GM23338 (cell line): ENCODE measurements around the gene TAS2R13. TPM values are rescaled to one million over a fixed set of nuclear protein-coding genes. Genes with fewer than 3 reads are reported as not detected.

ENCODE experiments used
- ATAC-seq: fragments of 200-7000 bp; cut with Tn5 transposase; 3 replicates; pipeline ENCODE4 v1.9.1; 2020
- DNase-seq: peaks from one replicate; pipeline ENCODE4 v3.0.0-alpha.2; 2015; ENCODE audit warnings: low spot score
- H2AFZ ChIP-seq: fragments of 200-600 bp; sonication (generic); 2 replicates; pipeline ENCODE4 v1.8.0; 2016; ENCODE audit warnings: antibody characterized with exemption, mild to moderate bottlenecking, moderate library complexity
- H3F3A ChIP-seq: fragments of 200-600 bp; sonication (generic); replicated peaks from 2 replicates; pipeline ENCODE4 v1.8.0; 2017; ENCODE audit warnings: antibody characterized with exemption, mixed run types, low read depth
- H3K27ac ChIP-seq: fragments of 200-600 bp; sonication (generic); 2 replicates; pipeline ENCODE4 v1.6.1; 2016; ENCODE audit warnings: low read depth
- H3K27me3 ChIP-seq: fragments of 200-600 bp; sonication (generic); 2 replicates; pipeline ENCODE4 v1.8.0; 2016; ENCODE audit warnings: mild to moderate bottlenecking, mixed run types, moderate library complexity; ENCODE audit not compliant: insufficient read depth
- H3K36me3 ChIP-seq: fragments of 200-600 bp; sonication (generic); 2 replicates; pipeline ENCODE4 v1.8.0; 2016; ENCODE audit warnings: mild to moderate bottlenecking; ENCODE audit not compliant: insufficient read depth
- H3K4me1 ChIP-seq: fragments of 200-600 bp; sonication (generic); 2 replicates; pipeline ENCODE4 v1.8.0; 2016; ENCODE audit warnings: mild to moderate bottlenecking, moderate library complexity; ENCODE audit not compliant: insufficient read depth
- H3K4me2 ChIP-seq: fragments of 200-600 bp; sonication (generic); 2 replicates; pipeline ENCODE4 v1.7.1; 2017; ENCODE audit warnings: mixed run types
- H3K4me3 ChIP-seq: fragments of 200-600 bp; sonication (generic); 2 replicates; pipeline ENCODE4 v1.6.1; 2016; ENCODE audit warnings: mixed run types
- H3K79me2 ChIP-seq: fragments of 200-600 bp; sonication (generic); replicated peaks from 2 replicates; pipeline ENCODE4 v1.8.0; 2017; ENCODE audit warnings: mild to moderate bottlenecking; ENCODE audit not compliant: insufficient read depth
- H3K9me2 ChIP-seq: fragments of 200-600 bp; sonication (generic); 2 replicates; pipeline ENCODE4 v1.8.0; 2017; ENCODE audit not compliant: insufficient read depth
- H4K20me1 ChIP-seq: fragments of 200-600 bp; sonication (generic); replicated peaks from 2 replicates; pipeline ENCODE4 v1.8.0; 2017; ENCODE audit warnings: mild to moderate bottlenecking; ENCODE audit not compliant: insufficient read depth
- H3K27ac Mint-ChIP-seq: 2 replicates; pipeline ENCODE4 v1.8.0; 2020; ENCODE audit warnings: inconsistent platforms, mild to moderate bottlenecking, moderate library complexity, mixed read lengths
- H3K27me3 Mint-ChIP-seq: 3 replicates; pipeline ENCODE4 v1.8.0; 2022; ENCODE audit warnings: low read depth, mild to moderate bottlenecking, moderate library complexity, mixed read lengths, inconsistent platforms; ENCODE audit not compliant: insufficient read depth, poor library complexity
- H3K36me3 Mint-ChIP-seq: 3 replicates; pipeline ENCODE4 v1.8.0; 2021; ENCODE audit warnings: low read depth, mild to moderate bottlenecking, inconsistent platforms, moderate library complexity, mixed read lengths
- H3K4me1 Mint-ChIP-seq: 3 replicates; pipeline ENCODE4 v1.8.0; 2020; ENCODE audit warnings: mild to moderate bottlenecking, inconsistent platforms, mixed read lengths
- H3K4me3 Mint-ChIP-seq: 3 replicates; pipeline ENCODE4 v1.8.0; 2021; ENCODE audit warnings: moderate library complexity, mild to moderate bottlenecking, inconsistent platforms, mixed read lengths
- H3K9me3 Mint-ChIP-seq: 3 replicates; pipeline ENCODE4 v1.8.0; 2020; ENCODE audit warnings: moderate library complexity, mild to moderate bottlenecking, inconsistent platforms, mixed read lengths
- CREB1 ChIP-seq: fragments of 250-450 bp; sonication (Bioruptor Pico); IDR thresholded peaks from 2 replicates; pipeline ENCODE4 v1.5.0; 2020; ENCODE audit warnings: low read depth, mild to moderate bottlenecking, moderate library complexity
- ETS1 ChIP-seq: IDR thresholded peaks from 2 replicates; pipeline ENCODE4 v1.6.1; 2016; ENCODE audit warnings: antibody characterized with exemption
- EZH2 ChIP-seq: fragments of 200-600 bp; sonication (generic); IDR thresholded peaks from one replicate; pipeline ENCODE4 v1.8.0; 2017; ENCODE audit warnings: antibody characterized with exemption, mild to moderate bottlenecking, low read depth; ENCODE audit not compliant: unreplicated experiment
- NANOG ChIP-seq: IDR thresholded peaks from 2 replicates; pipeline ENCODE4 v1.6.1; 2016; ENCODE audit warnings: antibody characterized with exemption, borderline replicate concordance
- POLR2AphosphoS5 ChIP-seq: IDR thresholded peaks from 2 replicates; pipeline ENCODE4 v1.6.1; 2016; ENCODE audit warnings: antibody characterized with exemption, low read depth
- REST ChIP-seq: IDR thresholded peaks from one replicate; pipeline ENCODE4 v1.6.1; 2018; ENCODE audit warnings: antibody characterized with exemption; ENCODE audit not compliant: unreplicated experiment
- STAT1 ChIP-seq: IDR thresholded peaks from one replicate; pipeline ENCODE4 v1.6.1; 2016; ENCODE audit warnings: antibody characterized with exemption; ENCODE audit not compliant: unreplicated experiment
- ZNF114 ChIP-seq: fragments of 250-450 bp; sonication (Bioruptor Pico); IDR thresholded peaks from 2 replicates; pipeline ENCODE4 v1.5.0; 2020; ENCODE audit warnings: mild to moderate bottlenecking, moderate library complexity
- ZNF331 ChIP-seq: fragments of 250-450 bp; sonication (Bioruptor Pico); IDR thresholded peaks from 2 replicates; pipeline ENCODE4 v1.5.0; 2020; ENCODE audit warnings: low read depth, mild to moderate bottlenecking, moderate library complexity
- ZNF462 ChIP-seq: fragments of 250-450 bp; sonication (Bioruptor Pico); IDR thresholded peaks from 2 replicates; pipeline ENCODE4 v1.5.0; 2020; ENCODE audit warnings: mild to moderate bottlenecking, moderate library complexity
- polyA plus RNA-seq: library from polyadenylated mRNA; unstranded; fragments of >200 nt; fragmentation: Nextera tagmentation; extraction: Ambion mirVana; gene quantifications from 2 replicates; pipeline ENCODE4 v1.2.1, GENCODE V29; 2016
- total RNA-seq: library from RNA; depleted of rRNA; stranded (reverse); fragments of >200 nt; shearing (Covaris generic); gene quantifications from 2 replicates; pipeline ENCODE4 v1.2.3, GENCODE V29; 2014
- TF ChIP-seq, protein P1 (sequence below), 2 experiments: fragments of 200-600 bp in 1 of 2; sonication (generic) in 1 of 2; conservative IDR thresholded peaks; 2 replicates each; pipeline versions ENCODE4 v1.5.1 to v1.6.1; 2016 to 2017; ENCODE audit warnings: antibody characterized with exemption in 2 of 2, low read depth in 2 of 2, mild to moderate bottlenecking in 2 of 2, moderate library complexity in 1 of 2

The TAS2R13 gene
- total and polyA plus RNA-seq, 2 experiments from 2014 or later: 3.6 TPM; not detected in 1

DNA sequence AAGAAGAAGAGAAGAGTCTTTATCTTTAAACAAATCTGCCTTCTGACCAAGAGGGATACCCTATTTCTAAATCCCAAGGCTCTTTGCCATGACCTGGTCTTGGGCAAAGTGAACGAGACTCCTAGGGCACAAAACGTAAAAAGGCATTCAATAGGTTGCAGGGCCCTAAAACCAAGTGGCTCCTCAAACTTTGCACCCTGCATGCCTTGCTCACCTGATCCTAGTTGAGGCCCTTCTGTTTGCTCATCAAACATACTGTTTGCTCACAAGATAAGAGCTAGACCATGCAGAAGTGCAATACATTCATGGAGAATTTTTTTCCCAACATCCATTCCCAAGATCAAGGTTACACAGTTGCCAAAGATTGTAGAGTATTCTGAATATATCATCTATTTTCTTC is 17.4 kb downstream of the TAS2R13 start:
- DNase-seq: no peak
- no peak overlapping the region for H3K4me3 ChIP-seq
- peaks cover 8% of the 10 kb centered on the region for H3K4me1 Mint-ChIP-seq
- ATAC-seq: no peak
- no peaks in the 10 kb centered on the region for H3K36me3 ChIP-seq
- no peak for TF ChIP-seq EZH2
- TF ChIP-seq ZNF331 (CRISPR knock-in tag): no peak
- no peak for TF ChIP-seq STAT1
- TF ChIP-seq ZNF114 (CRISPR knock-in tag): no peak
- no peak for TF ChIP-seq CREB1 (CRISPR knock-in tag)
- no peak for TF ChIP-seq ZNF462 (CRISPR knock-in tag)
- TF ChIP-seq ETS1: no peak
- no peak for TF ChIP-seq REST
- TF ChIP-seq, protein P1, sequence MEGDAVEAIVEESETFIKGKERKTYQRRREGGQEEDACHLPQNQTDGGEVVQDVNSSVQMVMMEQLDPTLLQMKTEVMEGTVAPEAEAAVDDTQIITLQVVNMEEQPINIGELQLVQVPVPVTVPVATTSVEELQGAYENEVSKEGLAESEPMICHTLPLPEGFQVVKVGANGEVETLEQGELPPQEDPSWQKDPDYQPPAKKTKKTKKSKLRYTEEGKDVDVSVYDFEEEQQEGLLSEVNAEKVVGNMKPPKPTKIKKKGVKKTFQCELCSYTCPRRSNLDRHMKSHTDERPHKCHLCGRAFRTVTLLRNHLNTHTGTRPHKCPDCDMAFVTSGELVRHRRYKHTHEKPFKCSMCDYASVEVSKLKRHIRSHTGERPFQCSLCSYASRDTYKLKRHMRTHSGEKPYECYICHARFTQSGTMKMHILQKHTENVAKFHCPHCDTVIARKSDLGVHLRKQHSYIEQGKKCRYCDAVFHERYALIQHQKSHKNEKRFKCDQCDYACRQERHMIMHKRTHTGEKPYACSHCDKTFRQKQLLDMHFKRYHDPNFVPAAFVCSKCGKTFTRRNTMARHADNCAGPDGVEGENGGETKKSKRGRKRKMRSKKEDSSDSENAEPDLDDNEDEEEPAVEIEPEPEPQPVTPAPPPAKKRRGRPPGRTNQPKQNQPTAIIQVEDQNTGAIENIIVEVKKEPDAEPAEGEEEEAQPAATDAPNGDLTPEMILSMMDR (conservative IDR thresholded peaks at IDR 0.05; ENCODE audit: low read depth in 2 of 2): no peak
- TF ChIP-seq POLR2AphosphoS5: no peak
- TF ChIP-seq NANOG: no peak
- no peaks in the 10 kb centered on the region for H3K36me3 Mint-ChIP-seq
- H3K79me2 ChIP-seq: no peaks in the 10 kb centered on the region
- H3K27me3 ChIP-seq: no peaks in the 10 kb centered on the region
- H4K20me1 ChIP-seq: no peaks in the 10 kb centered on the region
- no peak overlapping the region for H3K27ac Mint-ChIP-seq
- H3F3A ChIP-seq: no peaks in the 10 kb centered on the region
- H3K27me3 Mint-ChIP-seq: peaks cover 2% of the 10 kb centered on the region
- H3K27ac ChIP-seq: no peak overlapping the region
- H3K9me3 Mint-ChIP-seq: no peaks in the 10 kb centered on the region
- peaks cover 8% of the 10 kb centered on the region; the same call in 1 of the 2 replicates for H3K4me1 ChIP-seq
- no peak overlapping the region for H2AFZ ChIP-seq
- no peak overlapping the region for H3K4me3 Mint-ChIP-seq
- no peak overlapping the region for H3K4me2 ChIP-seq
- no peaks in the 10 kb centered on the region for H3K9me2 ChIP-seq
